GM19452 (cell line): ENCODE data around the gene FARP1.
"Not testable (repeated sequence)": the region's sequence is repeated elsewhere in the genome, so short reads cannot be mapped to it uniquely, and the experiment has no call there.

Experiments
- ATAC-seq: cut with Tn5 transposase; IDR thresholded peaks from one replicate; pipeline ENCODE4 v1.9.1; 2021; ENCODE audit not compliant: unreplicated experiment

Gene FARP1

DNA sequence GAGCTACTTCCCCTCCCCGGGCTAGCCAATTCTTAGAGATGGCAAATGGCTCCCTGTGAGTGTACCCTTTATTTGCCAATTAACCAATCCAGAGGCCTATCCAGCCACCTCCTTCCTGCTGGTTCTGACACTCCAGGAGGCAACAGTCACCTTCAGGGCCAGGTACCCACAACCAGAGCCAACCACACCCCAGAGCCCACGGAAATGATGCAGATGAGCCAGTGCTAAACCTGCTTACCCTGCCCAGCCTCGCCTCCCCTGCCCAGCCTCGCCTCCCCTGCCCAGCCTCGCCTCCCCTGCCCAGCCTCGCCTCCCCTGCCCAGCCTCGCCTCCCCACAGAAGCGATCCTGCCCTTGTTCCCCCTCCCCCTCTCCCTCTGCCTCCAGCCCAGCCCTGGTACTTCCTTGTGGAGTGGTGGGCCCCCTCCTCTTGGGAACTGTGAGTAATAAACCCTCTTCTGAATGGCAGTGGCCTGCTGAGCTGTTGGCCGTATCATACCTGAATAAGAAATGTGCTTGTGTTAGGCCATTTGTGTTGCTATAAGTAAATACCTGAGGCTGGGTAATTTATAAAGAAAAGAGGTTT is 207.9 kb downstream of the FARP1 start:
- no peak for ATAC-seq

GRCh38 chr13:98351636-98352035 is 208.7 kb downstream of the FARP1 start:
- ATAC-seq, result no peak

DNA sequence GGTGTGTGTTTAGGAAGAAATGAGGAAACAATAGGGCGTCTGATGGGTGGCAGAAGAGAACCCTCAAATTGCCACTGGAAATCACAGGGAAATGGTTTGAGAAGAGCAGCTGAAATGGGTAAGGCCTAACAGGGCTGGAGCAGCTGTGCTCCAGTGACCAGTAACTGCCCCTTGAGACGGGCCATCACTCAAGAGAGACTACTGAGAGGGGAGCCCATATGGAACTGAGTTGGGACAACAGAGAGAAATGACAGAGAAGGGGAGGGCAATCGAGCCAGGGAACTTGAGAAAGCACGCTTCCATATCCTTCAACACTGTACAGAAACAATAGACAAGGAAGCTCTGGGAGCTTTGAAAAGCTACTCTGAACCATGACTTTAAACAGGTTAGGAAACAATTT is 209.3 kb downstream of the FARP1 start:
- no peak for ATAC-seq

GRCh38 chr13:98353750-98354149 is 210.9 kb downstream of the FARP1 start:
- ATAC-seq, result no peak

- ATAC-seq, result no peak
Measured at GRCh38 chr13:98358937-98359336, 216.0 kb downstream of the FARP1 start.

DNA sequence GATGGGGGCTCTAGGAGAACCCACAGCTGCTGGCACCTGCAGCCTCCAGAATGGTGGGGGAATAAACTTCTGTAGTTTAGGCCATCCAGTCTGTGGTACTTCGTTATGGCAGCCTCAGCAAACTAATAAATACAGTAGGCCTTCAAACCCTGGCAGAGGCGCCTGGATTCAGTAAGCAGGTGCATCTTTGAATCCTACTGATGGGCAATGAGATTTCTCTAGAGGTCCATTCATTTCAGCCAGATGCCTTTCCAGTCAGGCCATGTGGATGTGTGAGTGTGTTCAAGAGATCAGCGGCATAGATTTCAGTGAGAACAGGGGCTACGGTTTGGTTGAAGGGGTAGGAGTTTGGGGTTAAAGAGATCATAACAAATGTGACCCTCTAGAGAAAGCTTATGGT is 217.7 kb downstream of the FARP1 start:
- no peak for ATAC-seq

GRCh38 chr13:98363326-98363725 is 220.4 kb downstream of the FARP1 start:
- no peak for ATAC-seq

DNA sequence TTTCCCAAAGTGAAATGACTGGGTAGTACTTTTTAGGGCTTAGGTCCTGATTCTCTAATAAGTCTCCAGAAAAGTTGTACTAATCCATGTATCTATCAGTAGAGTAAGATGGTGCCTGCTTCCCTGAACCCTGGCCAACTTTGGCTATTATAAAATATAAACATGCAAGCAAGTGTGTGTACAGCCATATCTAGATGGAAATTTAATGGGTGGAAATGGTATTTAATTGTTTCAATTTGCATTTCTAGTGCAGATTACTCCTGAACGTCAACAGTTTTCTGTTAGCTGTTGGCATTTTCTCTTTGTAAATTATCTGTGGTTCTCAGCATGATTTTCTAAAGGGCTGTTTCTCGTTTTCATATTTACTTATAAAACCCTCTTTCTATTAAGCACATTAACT is 221.3 kb downstream of the FARP1 start:
- ATAC-seq, result no peak

DNA sequence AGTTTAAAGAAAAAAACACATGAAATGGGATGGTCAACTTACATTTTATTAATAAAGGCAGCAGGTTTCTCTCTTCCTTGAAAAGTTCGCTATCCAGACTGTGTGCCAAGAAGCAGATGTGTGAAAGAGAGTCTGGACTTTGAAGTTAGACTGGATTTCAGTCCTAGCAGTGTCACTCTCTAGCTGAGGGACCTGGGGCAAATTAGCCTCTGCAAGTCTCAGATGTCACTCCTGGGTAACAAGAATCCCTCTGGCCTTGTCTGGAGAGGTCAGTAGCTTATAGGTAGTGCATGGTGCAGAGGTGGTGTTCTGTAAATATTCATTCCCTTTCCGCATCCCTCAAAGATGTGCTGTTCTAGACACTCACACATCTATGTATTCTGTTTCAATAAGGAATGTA is 221.8 kb downstream of the FARP1 start:
- ATAC-seq, result no peak

DNA sequence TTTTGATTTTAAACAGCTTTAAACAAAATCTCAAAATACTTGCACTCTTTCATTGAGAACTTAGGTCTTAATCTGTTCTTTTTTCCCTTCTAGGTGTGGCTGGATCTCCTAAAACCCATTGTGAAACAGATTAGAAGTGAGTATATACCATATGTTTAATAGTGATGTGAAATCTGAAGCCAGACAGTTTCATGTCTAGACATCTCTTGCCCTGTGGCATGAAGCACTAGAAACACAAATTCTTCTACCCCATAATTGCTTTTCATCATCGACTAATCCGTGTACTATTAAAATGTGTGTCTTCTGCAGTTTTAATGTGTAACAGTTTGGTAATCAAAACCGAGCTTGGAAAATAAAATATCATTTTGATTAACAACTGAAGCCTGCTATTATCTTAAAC is 222.4 kb downstream of the FARP1 start:
- no peak for ATAC-seq

GRCh38 chr13:98366010-98366409 is 223.1 kb downstream of the FARP1 start:
- ATAC-seq, result no peak

DNA sequence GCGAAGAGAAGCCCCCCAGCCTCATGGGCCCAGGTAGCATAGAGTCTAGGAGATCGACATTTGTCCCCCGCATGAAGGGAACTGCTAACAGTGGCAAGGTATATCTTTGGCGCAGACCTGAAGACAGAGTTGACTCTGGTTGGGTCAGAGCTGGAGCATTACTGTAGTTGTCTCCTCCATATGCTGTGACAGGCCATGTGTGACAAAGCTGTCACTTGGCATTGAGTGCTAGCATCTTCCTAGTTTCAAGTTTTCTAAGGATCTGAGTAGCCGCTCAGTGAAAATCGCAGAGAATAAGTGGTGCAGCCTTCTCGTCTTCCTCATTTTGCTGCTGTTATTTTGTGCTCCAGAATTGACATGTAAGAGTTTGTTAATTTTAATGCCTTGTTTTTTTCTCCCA is 223.5 kb downstream of the FARP1 start:
- ATAC-seq, result no peak

DNA sequence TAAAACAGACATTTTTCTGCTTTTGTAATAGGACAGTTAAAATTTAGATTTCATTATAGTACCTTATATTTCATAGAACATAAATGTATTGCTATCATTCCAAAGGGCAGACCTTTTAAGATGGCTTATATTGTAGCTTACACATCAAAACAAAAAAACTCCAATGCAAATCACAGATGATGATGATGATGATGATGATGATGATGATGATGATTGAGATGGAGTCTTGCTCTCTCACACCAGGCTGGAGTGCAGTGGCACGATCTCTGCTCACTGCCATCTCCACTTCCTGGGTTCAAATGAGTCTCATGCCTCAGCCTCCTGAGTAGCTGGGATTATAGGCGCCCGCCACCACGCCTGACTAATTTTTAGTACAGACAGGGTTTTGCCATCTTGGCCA is 224.1 kb downstream of the FARP1 start:
- no peak for ATAC-seq

DNA sequence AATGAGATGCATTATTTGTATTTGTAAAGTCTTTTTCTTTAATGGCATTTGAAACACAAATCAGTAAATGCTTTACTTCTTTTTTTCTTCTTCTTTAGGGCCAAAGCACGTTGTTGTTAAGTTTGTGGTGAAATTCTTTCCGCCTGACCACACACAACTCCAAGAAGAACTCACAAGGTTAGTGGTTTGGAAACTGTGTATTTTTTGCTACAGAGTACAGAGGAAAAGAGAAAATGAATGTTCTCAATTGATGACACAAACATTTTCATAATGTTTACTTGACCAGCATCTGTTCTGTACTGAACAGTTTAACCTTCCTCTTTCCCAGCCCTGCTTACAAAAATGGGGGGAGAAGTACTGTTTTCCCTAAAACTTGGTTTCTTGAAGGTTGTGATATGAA is 225.1 kb downstream of the FARP1 start:
- ATAC-seq, result no peak

- ATAC-seq, result not testable (repeated sequence)
Measured at GRCh38 chr13:98369520-98369919, 226.6 kb downstream of the FARP1 start.

DNA sequence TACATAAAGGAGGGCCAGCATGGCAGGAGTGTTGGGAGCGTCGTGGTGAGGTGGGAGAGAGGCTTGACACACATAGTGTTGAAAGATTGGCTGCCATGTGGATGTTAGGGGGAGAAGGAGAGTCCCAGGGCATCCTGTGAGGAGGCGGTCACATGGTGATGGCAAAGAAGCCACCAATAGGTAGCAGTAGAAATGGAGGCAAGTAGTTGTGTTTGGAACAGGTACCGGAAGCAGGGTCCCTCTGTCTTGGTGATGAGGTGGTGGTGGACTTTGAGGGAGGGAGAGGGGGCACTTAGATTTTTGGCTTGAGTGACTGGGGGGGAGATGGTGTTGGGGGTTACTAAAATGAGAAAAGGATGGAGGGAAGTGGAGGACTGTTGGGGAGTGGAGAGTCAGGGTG is 227.4 kb downstream of the FARP1 start:
- no peak for ATAC-seq

GRCh38 chr13:98370806-98371515 is 228.1 kb downstream of the FARP1 start:
- no peak for ATAC-seq

DNA sequence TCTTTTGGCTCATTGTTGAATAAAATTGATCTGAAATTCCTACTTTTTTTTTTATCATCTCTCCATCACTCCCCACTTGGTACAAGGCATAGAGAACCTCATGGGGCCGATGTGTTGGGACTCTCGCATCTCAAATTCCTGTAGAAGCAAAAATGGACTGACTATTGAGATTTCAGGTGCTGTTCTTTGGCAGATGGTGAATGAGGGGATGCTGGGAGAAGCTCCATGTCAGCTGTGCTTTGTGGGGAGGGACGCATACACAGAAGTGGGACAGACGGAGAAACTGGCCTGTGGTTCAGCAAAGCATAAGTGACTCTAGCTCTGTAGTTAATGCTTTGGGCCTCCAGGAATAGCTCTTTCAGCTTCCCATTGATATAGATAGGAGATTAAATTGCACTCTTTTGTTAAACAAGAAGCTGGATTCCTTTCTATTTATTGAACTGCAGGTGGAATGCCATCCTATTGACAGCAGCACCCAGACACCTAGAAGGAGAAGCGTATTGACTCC is 228.7 kb downstream of the FARP1 start:
- no peak for ATAC-seq

GRCh38 chr13:98372876-98373275 is 230.0 kb downstream of the FARP1 start:
- ATAC-seq, result no peak

GRCh38 chr13:98374750-98375149 is 231.9 kb downstream of the FARP1 start:
- ATAC-seq, result no peak

DNA sequence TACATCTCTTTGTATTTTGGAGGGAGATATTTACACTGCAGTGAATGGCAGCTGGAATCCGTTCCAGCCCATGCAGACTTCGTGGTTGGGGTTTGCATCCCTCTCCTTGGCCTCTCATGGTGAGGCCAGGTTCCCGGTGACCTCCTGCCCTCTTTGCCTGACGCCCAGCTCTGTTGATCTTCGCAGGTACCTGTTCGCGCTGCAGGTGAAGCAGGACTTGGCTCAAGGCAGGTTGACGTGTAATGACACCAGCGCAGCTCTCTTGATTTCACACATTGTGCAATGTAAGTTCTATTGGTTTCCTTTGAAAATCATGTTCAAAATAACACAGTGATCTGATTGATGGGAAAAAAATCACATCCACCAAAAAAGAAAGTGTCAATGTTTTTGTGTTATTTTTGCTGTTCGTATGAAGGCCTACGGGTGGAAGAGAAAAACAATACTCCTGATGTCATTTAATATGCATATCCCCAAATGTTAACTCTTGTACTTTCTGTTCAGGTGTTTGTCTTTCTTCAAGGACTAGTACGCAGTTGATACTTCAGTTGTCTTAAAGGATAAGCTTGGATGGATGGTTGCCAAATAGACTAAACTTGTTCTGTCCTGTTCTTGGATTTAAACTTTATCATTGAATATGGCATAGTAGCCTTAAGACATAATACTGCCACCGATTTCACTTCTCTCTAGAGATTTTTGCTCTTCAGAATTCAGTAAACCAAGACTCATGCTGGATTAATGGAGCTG is 234.9 kb downstream of the FARP1 start:
- ATAC-seq, result no peak

GRCh38 chr13:98384739-98385138 is 241.8 kb downstream of the FARP1 start:
- ATAC-seq, result no peak
